ENCODE results near the gene HTR4. TPM values are rescaled to one million over a fixed set of nuclear protein-coding genes. Genes with fewer than 3 reads are reported as not detected.

Gene HTR4
- total RNA-seq, 1 experiment from 2014 or later = not detected

GRCh38 chr5:148666353-148666752 is 12.0 kb upstream of the HTR4 start:
- ChIA-PET CTCF (no interaction called here), POLR2A (ENCODE audit: low non-redundant PET) (no interaction called here)
- no peaks in the 10 kb centered on the region for H3K9me3 ChIP-seq (ENCODE audit: low read depth, low read length, poor library complexity, severe bottlenecking)
- no TSS peak for BruUV-seq (replicated peaks)
- H3K27ac ChIP-seq (ENCODE audit: low read depth, low read length, poor library complexity, severe bottlenecking) = no peak overlapping the region
- no peak overlapping the region for H3K4me3 ChIP-seq (ENCODE audit: low read depth, low read length, poor library complexity, severe bottlenecking)
- TF ChIP-seq CTCF (conservative IDR thresholded peaks at IDR 0.05; ENCODE audit: low read depth, low read length) (no peak), EZH2 (IDR thresholded peaks at IDR 0.05; ENCODE audit: borderline replicate concordance, low read depth, low read length, poor library complexity, severe bottlenecking) (no peak)
- intact Hi-C loops (cut with micrococcal nuclease; ENCODE audit: unreplicated experiment) = no loop called here
- peaks cover 24% of the 10 kb centered on the region for H3K27me3 ChIP-seq (replicated peaks; ENCODE audit: insufficient read depth, low read depth, low read length, poor library complexity)
- H3K36me3 ChIP-seq (ENCODE audit: insufficient read depth, low read length, poor library complexity, severe bottlenecking) = no peaks in the 10 kb centered on the region
- DNase-seq (ENCODE audit: low spot score) = no peak
- H3K4me1 ChIP-seq (ENCODE audit: insufficient read depth, low read length, poor library complexity, severe bottlenecking) = no peaks in the 10 kb centered on the region

- Histone ChIP-seq H3K9me3 (ENCODE audit: low read depth, low read length, poor library complexity, severe bottlenecking) (no peaks in the 10 kb centered on the region), H3K4me1 (ENCODE audit: insufficient read depth, low read length, poor library complexity, severe bottlenecking) (no peaks in the 10 kb centered on the region), H3K4me3 (ENCODE audit: low read depth, low read length, poor library complexity, severe bottlenecking) (no peak overlapping the region), H3K27me3 (replicated peaks; ENCODE audit: insufficient read depth, low read depth, low read length, poor library complexity) (peaks cover 31% of the 10 kb centered on the region), H3K36me3 (ENCODE audit: insufficient read depth, low read length, poor library complexity, severe bottlenecking) (no peaks in the 10 kb centered on the region), H3K27ac (ENCODE audit: low read depth, low read length, poor library complexity, severe bottlenecking) (no peak overlapping the region)
- intact Hi-C loops (cut with micrococcal nuclease; ENCODE audit: unreplicated experiment) = no loop called here
- POLR2A ChIA-PET (ENCODE audit: low non-redundant PET) = no interaction called here
- CTCF ChIA-PET = no interaction called here
- no peak for TF ChIP-seq EZH2 (IDR thresholded peaks at IDR 0.05; ENCODE audit: borderline replicate concordance, low read depth, low read length, poor library complexity, severe bottlenecking)
- no peak for TF ChIP-seq CTCF (conservative IDR thresholded peaks at IDR 0.05; ENCODE audit: low read depth, low read length)
- no TSS peak for BruUV-seq (replicated peaks)
- DNase-seq (ENCODE audit: low spot score) = no peak
Measured at GRCh38 chr5:148665431-148665830, 11.1 kb upstream of the HTR4 start.

GRCh38 chr5:148663509-148663908 is 9.2 kb upstream of the HTR4 start:
- Histone ChIP-seq H3K27ac (ENCODE audit: low read depth, low read length, poor library complexity, severe bottlenecking) (no peak overlapping the region), H3K4me3 (ENCODE audit: low read depth, low read length, poor library complexity, severe bottlenecking) (no peak overlapping the region), H3K36me3 (ENCODE audit: insufficient read depth, low read length, poor library complexity, severe bottlenecking) (no peaks in the 10 kb centered on the region), H3K4me1 (ENCODE audit: insufficient read depth, low read length, poor library complexity, severe bottlenecking) (no peaks in the 10 kb centered on the region), H3K27me3 (replicated peaks; ENCODE audit: insufficient read depth, low read depth, low read length, poor library complexity) (peaks cover 51% of the 10 kb centered on the region), H3K9me3 (ENCODE audit: low read depth, low read length, poor library complexity, severe bottlenecking) (no peaks in the 10 kb centered on the region)
- TF ChIP-seq EZH2 (IDR thresholded peaks at IDR 0.05; ENCODE audit: borderline replicate concordance, low read depth, low read length, poor library complexity, severe bottlenecking) (no peak), CTCF (conservative IDR thresholded peaks at IDR 0.05; ENCODE audit: low read depth, low read length) (no peak)
- DNase-seq (ENCODE audit: low spot score) = no peak
- no TSS peak for BruUV-seq (replicated peaks)
- POLR2A ChIA-PET (ENCODE audit: low non-redundant PET) = no interaction called here
- intact Hi-C loops (cut with micrococcal nuclease; ENCODE audit: unreplicated experiment) = no loop called here
- CTCF ChIA-PET = no interaction called here
